WERI-Rb-1 (cell line): ENCODE data around the gene PDF.

Source experiments
- DNase-seq: peaks from one replicate; pipeline ENCODE4 v3.0.0-alpha.2; 2020
- H3K27ac ChIP-seq: fragments of 250-450 bp; sonication (Bioruptor Pico); 2 replicates; pipeline ENCODE4 v1.5.1; 2020; ENCODE audit warnings: mild to moderate bottlenecking, moderate library complexity
- H3K27me3 ChIP-seq: fragments of 250-450 bp; sonication (Bioruptor Pico); 2 replicates; pipeline ENCODE4 v1.5.1; 2021; ENCODE audit warnings: mild to moderate bottlenecking, low read depth, moderate library complexity; ENCODE audit not compliant: insufficient read depth, severe bottlenecking
- H3K36me3 ChIP-seq: fragments of 250-450 bp; sonication (Bioruptor Pico); 2 replicates; pipeline ENCODE4 v1.5.1; 2020; ENCODE audit warnings: mild to moderate bottlenecking, moderate library complexity
- H3K4me3 ChIP-seq: 2 replicates; pipeline ENCODE4 v1.5.1; 2011; ENCODE audit warnings: low read depth, mild to moderate bottlenecking, control low read depth, low read length
- H3K9me3 ChIP-seq: fragments of 250-450 bp; sonication (Bioruptor Pico); 2 replicates; pipeline ENCODE4 v1.5.1; 2021; ENCODE audit warnings: mild to moderate bottlenecking, moderate library complexity; ENCODE audit not compliant: severe bottlenecking
- CTCF ChIP-seq: IDR thresholded peaks from 2 replicates; pipeline ENCODE4 v1.5.1; 2011; ENCODE audit warnings: low read depth, mild to moderate bottlenecking, control low read depth, inconsistent platforms, low read length

PDF gene

GRCh38 chr16:69326172-69326873 is 4.1 kb downstream of the PDF start:
- Histone ChIP-seq H3K27me3 (no peaks in the 10 kb centered on the region), H3K4me3 (no peak overlapping the region), H3K27ac (no peak overlapping the region), H3K36me3 (peaks cover 85% of the 10 kb centered on the region), H3K9me3 (no peaks in the 10 kb centered on the region)
- no peak for TF ChIP-seq CTCF
- DNase-seq: no peak

GRCh38 chr16:69325784-69326171 is 4.6 kb downstream of the PDF start:
- H3K4me3 ChIP-seq: no peak overlapping the region
- H3K9me3 ChIP-seq: no peaks in the 10 kb centered on the region
- no peak overlapping the region for H3K27ac ChIP-seq
- no peak for DNase-seq
- no peaks in the 10 kb centered on the region for H3K27me3 ChIP-seq
- no peak for TF ChIP-seq CTCF
- H3K36me3 ChIP-seq: peaks cover 89% of the 10 kb centered on the region

GRCh38 chr16:69324585-69325253 is 5.7 kb downstream of the PDF start:
- H3K4me3 ChIP-seq: no peak overlapping the region
- no peak for DNase-seq
- no peaks in the 10 kb centered on the region for H3K9me3 ChIP-seq
- H3K36me3 ChIP-seq: peaks cover 96% of the 10 kb centered on the region
- no peak overlapping the region for H3K27ac ChIP-seq
- no peak for TF ChIP-seq CTCF
- no peaks in the 10 kb centered on the region for H3K27me3 ChIP-seq

- H3K4me3 ChIP-seq: no peak overlapping the region
- H3K27ac ChIP-seq: no peak overlapping the region
- no peak for TF ChIP-seq CTCF
These were observed 6.3 kb downstream of the PDF start for GRCh38 chr16:69324013-69324531.

GRCh38 chr16:69323415-69323814 is 7.0 kb downstream of the PDF start:
- Histone ChIP-seq H3K27me3 (no peaks in the 10 kb centered on the region), H3K27ac (no peak overlapping the region), H3K4me3 (no peak overlapping the region), H3K36me3 (peaks cover 96% of the 10 kb centered on the region), H3K9me3 (no peaks in the 10 kb centered on the region)
- no peak for DNase-seq
- TF ChIP-seq CTCF: no peak

More at GRCh38 chr16:69324013-69324531, 6.3 kb downstream of the PDF start:
- Histone ChIP-seq H3K27me3 (no peaks in the 10 kb centered on the region), H3K9me3 (no peaks in the 10 kb centered on the region), H3K36me3 (peaks cover 96% of the 10 kb centered on the region)
- DNase-seq: no peak
